ENCODE results near the gene KCNE3.

DNA sequence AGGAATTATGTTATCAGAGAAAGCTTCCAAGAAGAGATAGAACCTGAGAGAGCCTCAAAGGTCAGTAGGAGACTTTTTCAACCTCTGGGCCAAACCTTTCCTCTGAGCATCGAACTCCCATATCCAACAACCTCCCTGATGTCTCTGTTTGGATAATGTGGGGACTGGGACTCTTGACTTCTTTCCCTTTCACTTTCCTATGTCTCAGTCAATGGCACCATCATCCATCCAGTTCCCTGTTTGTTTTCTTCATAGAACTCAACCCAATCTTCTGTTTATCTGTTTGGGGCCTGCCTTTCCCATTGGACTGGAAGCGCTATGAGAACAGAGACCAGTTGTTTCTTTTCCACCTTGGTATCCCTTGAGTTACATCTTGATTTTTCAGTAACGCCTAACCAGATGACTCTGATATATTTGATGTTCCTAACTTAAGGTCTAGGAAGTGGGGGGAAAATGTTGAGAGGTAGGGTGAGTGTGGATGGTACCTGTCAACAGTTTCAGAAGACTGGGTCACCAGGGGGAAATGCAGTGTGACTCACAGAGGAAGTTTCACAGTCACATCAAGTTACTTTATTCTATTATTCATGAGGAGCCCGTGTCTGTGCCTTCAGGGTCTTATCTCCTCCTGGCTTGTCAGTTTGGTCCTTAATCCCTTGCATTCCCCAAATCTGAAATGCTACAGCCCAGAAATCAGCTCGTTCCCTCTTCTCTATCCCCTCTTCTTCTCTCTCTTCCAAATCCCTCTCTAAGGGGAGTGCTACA is 4.5 kb upstream of the KCNE3 start:
- TF ChIP-seq, protein P1, sequence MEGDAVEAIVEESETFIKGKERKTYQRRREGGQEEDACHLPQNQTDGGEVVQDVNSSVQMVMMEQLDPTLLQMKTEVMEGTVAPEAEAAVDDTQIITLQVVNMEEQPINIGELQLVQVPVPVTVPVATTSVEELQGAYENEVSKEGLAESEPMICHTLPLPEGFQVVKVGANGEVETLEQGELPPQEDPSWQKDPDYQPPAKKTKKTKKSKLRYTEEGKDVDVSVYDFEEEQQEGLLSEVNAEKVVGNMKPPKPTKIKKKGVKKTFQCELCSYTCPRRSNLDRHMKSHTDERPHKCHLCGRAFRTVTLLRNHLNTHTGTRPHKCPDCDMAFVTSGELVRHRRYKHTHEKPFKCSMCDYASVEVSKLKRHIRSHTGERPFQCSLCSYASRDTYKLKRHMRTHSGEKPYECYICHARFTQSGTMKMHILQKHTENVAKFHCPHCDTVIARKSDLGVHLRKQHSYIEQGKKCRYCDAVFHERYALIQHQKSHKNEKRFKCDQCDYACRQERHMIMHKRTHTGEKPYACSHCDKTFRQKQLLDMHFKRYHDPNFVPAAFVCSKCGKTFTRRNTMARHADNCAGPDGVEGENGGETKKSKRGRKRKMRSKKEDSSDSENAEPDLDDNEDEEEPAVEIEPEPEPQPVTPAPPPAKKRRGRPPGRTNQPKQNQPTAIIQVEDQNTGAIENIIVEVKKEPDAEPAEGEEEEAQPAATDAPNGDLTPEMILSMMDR (IDR thresholded peaks at IDR 0.05; ENCODE audit: insufficient read depth, low read length): no peak
- TF ChIP-seq POLR2AphosphoS5 (IDR thresholded peaks at IDR 0.05; ENCODE audit: low read depth) (no peak), SPI1 (IDR thresholded peaks at IDR 0.05; ENCODE audit: borderline replicate concordance, low read depth) (no peak), GABPA (IDR thresholded peaks at IDR 0.05; ENCODE audit: low read depth) (no peak)
- TF ChIP-seq, protein P2, sequence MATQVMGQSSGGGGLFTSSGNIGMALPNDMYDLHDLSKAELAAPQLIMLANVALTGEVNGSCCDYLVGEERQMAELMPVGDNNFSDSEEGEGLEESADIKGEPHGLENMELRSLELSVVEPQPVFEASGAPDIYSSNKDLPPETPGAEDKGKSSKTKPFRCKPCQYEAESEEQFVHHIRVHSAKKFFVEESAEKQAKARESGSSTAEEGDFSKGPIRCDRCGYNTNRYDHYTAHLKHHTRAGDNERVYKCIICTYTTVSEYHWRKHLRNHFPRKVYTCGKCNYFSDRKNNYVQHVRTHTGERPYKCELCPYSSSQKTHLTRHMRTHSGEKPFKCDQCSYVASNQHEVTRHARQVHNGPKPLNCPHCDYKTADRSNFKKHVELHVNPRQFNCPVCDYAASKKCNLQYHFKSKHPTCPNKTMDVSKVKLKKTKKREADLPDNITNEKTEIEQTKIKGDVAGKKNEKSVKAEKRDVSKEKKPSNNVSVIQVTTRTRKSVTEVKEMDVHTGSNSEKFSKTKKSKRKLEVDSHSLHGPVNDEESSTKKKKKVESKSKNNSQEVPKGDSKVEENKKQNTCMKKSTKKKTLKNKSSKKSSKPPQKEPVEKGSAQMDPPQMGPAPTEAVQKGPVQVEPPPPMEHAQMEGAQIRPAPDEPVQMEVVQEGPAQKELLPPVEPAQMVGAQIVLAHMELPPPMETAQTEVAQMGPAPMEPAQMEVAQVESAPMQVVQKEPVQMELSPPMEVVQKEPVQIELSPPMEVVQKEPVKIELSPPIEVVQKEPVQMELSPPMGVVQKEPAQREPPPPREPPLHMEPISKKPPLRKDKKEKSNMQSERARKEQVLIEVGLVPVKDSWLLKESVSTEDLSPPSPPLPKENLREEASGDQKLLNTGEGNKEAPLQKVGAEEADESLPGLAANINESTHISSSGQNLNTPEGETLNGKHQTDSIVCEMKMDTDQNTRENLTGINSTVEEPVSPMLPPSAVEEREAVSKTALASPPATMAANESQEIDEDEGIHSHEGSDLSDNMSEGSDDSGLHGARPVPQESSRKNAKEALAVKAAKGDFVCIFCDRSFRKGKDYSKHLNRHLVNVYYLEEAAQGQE (IDR thresholded peaks at IDR 0.05; ENCODE audit: insufficient replicate concordance, low read depth): no peak
